ENCODE measurements around the gene CDC27.
"Not testable (repeated sequence)": the region's sequence is repeated elsewhere in the genome, so short reads cannot be mapped to it uniquely, and the experiment has no call there.

CDC27 gene

GRCh38 chr17:47188876-47189731 lies at the start of gene CDC27:
Gene CDC27, minus strand, starts transcription at chr17:47189295. Its CDS starts 123 bp downstream, at chr17:47189172.
- DNase-seq (ENCODE audit: low read depth, low spot score) = peak; percentile 95

GRCh38 chr17:47238321-47239010 lies 49.4 kb upstream of the CDC27 start:
- DNase-seq (ENCODE audit: low read depth, low spot score) = no peak

- no peak for DNase-seq (ENCODE audit: low read depth, low spot score)
Measured at GRCh38 chr17:47237841-47238240, 48.7 kb upstream of the CDC27 start.

GRCh38 chr17:47235923-47236322 lies 46.8 kb upstream of the CDC27 start:
- DNase-seq (ENCODE audit: low read depth, low spot score) = no peak

GRCh38 chr17:47235506-47235905 lies 46.4 kb upstream of the CDC27 start:
- no peak for DNase-seq (ENCODE audit: low read depth, low spot score)

GRCh38 chr17:47232465-47232864 lies 43.4 kb upstream of the CDC27 start:
- DNase-seq (ENCODE audit: low read depth, low spot score) = no peak

- no peak for DNase-seq (ENCODE audit: low read depth, low spot score)
Measured at GRCh38 chr17:47231866-47232265, 42.8 kb upstream of the CDC27 start.

- no peak for DNase-seq (ENCODE audit: low read depth, low spot score)
Measured at GRCh38 chr17:47231334-47231733, 42.2 kb upstream of the CDC27 start.

- DNase-seq (ENCODE audit: low read depth, low spot score) = no peak
Measured at GRCh38 chr17:47230864-47231263, 41.8 kb upstream of the CDC27 start.

GRCh38 chr17:47229535-47230443 lies 40.7 kb upstream of the CDC27 start:
- peak; percentile 79 for DNase-seq (ENCODE audit: low read depth, low spot score)

- DNase-seq (ENCODE audit: low read depth, low spot score) = no peak
Measured at GRCh38 chr17:47227862-47228261, 38.8 kb upstream of the CDC27 start.

- no peak for DNase-seq (ENCODE audit: low read depth, low spot score)
Measured at GRCh38 chr17:47225911-47226688, 37.0 kb upstream of the CDC27 start.

GRCh38 chr17:47225436-47225858 lies 36.4 kb upstream of the CDC27 start:
- peak; percentile 80 for DNase-seq (ENCODE audit: low read depth, low spot score)

GRCh38 chr17:47224966-47225365 lies 35.9 kb upstream of the CDC27 start:
- DNase-seq (ENCODE audit: low read depth, low spot score) = no peak

GRCh38 chr17:47224077-47224476 lies 35.0 kb upstream of the CDC27 start:
- DNase-seq (ENCODE audit: low read depth, low spot score) = not testable (repeated sequence)

- no peak for DNase-seq (ENCODE audit: low read depth, low spot score)
Measured at GRCh38 chr17:47223460-47223859, 34.4 kb upstream of the CDC27 start.

- no peak for DNase-seq (ENCODE audit: low read depth, low spot score)
Measured at GRCh38 chr17:47223007-47223406, 33.9 kb upstream of the CDC27 start.

GRCh38 chr17:47222047-47222446 lies 33.0 kb upstream of the CDC27 start:
- no peak for DNase-seq (ENCODE audit: low read depth, low spot score)

- DNase-seq (ENCODE audit: low read depth, low spot score) = no peak
Measured at GRCh38 chr17:47221154-47221553, 32.1 kb upstream of the CDC27 start.

- DNase-seq (ENCODE audit: low read depth, low spot score) = no peak
Measured at GRCh38 chr17:47220531-47220999, 31.5 kb upstream of the CDC27 start.

Data from smooth muscle cell of the brain vasculature (primary cell).